GM19240 (cell line): Measurements from ENCODE around the gene UPK2.

ENCODE experiments used
- DNase-seq: peaks from one replicate; pipeline ENCODE4 v3.0.0; 2011; ENCODE audit warnings: low spot score; ENCODE audit not compliant: insufficient read length

Gene UPK2

DNA sequence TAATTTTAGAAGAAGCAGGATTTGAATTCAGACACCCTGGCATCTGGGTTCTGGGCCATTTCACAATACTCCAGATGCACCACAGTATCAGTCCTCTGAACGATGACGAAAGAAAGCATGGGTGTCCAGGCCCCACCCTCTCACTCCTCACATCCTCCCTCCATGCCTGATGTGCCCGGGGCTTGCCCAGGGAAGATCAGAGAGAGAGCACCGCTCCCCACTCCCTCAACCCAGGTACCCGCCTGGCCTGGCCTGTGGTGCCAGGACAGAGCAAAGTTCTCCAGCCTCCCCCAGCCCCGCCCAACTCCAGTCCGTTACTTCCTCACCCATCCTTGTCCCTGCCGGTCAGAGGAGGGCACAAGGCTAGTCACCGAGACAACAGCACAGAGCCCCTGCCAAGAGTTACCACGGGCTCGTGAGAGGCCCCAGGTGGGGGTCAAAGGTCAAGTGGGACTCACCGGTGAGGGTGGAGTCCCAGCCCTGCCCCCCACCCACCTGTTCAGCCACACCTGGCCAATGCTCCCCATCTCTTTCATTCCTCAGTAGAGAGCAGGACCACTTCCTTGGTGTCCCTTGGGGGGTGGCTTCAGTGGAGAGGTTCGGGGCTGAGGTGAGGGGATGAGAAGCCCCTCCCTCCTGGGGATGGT, 38.5 kb upstream of the UPK2 start:
- DNase-seq = no peak

DNA sequence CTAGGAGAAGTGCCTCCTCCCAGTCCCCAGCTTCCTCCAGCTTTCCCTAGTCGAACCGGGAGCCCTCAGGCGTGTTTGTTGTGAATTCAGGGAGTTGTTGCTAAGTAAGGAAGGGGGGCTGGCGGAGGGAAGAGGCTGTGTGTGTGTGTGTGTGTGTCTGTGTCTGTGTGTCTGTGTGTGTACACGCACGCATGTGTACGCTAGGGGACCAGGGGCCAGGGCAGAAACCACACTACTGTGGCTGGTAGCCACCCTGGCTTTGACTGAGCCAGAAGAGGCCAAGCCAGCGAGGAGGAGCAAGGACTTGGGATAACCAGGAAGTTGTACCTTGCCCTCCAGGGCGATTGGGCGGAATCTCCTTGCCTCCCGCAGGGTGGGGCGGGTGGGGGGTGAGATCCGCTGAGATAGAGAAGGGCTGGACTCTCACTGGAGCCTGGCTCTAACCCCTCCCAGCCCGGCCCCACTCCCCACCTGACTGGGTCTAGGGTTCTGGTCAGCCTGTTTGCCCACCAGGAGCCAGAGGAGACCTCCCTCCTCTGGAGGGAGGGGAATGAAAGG, 37.9 kb upstream of the UPK2 start:
- no peak for DNase-seq

DNA sequence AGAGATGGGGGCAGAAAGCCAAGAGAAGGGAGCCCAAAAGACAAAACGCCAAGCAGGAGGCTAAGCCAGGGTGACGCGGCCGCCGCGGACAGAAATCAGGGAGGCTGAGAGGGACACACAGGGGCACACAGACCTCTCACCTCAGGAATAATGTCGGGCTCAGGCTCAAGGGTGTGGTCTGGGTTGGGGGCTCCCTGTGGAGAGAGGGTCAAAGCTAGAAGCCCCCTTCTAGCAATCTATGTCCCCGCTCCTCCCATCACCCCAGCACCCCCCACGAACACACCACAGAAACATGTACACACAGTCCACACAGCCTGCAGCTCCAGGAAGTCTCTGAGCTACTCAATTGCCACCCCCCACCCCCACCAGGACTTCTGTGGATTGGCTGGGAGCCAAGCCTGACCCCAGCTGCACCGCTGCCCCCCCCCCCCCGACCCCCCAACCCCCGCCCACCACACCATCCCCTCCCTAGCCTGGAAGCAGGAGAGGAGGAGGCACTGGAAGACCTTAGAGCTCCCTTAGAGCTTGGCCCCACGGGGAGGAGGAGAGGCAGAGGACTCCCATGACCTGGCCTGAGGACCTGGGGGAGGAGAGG, 37.3 kb upstream of the UPK2 start:
- DNase-seq = no peak

DNA sequence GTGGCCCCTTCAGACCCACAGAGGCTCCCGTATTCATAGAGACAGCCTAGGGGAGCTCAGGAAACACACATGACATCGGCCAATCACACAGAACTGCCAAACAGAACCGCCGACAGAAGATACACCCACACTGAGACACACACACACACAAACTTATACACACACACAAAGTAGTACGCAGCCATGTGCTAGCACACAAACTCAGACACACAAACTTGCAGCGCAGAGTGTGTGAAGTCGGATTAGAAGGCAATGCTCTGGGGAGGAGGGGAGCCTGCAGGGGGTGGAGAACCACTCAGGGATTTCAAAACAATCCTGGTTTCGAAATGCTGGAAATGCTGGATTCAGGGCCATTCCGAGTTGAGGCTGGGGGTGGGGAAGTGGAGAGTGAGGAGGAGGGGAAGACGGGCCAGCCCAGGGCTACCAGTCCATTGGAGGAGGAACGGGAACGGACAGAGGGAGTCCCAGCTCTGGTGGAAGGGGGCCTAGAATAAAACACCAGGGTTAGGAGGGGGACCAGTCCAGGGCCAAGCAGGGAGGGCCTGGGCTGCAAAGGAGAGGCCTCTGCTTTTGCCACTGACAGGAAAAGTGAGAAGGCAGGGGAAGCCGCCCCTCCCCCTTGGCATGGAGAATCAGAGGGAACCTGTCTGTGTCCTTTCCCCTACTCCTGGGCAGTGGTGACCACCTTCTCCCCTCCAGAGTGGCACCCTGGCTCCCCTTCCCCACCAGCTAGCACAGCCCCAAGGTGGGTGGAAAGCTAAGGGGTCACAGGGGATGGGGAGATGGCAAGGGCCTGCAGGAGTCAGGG, 34.8 kb upstream of the UPK2 start:
- no peak for DNase-seq

DNA sequence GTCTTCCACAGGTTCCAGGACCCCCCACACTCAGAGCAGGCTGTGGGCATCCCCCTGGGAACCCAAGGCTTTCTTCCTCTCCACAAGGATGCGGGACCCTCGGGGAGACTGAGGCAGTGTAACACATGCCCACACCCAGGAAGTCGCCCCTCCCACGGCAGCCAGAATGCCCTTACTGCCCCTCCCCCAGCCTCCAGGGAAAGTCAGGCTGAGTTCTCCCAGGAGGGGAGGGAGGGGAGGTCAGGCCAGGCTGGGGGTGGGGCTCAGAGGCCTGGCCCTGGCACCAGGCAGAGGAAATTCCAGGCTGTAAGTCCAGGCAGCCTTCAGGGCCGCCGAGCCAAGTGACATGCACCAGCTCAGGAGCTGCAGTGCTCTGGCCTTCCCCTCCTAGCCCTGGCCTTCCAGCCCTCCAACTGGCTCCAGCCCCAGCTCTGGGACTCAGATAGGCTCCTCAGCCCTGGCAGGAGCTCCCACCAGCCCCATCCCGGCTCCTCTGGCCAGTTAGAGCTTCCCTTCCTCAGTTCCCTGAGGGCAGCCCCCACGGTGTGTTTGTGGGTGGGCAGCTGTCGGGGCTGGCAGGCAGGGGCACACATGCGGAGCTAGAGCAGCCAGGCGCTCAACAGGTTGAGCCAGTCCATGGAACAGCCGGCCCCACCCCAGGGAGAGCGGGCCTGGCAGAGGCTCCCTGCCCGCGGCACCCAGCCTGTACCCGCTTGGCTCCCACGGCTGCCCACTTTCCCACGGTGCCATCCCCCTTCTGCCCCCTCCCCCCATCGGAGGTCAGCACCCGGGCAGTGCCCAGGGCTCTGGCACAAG, 34.0 kb upstream of the UPK2 start:
- no peak for DNase-seq

DNA sequence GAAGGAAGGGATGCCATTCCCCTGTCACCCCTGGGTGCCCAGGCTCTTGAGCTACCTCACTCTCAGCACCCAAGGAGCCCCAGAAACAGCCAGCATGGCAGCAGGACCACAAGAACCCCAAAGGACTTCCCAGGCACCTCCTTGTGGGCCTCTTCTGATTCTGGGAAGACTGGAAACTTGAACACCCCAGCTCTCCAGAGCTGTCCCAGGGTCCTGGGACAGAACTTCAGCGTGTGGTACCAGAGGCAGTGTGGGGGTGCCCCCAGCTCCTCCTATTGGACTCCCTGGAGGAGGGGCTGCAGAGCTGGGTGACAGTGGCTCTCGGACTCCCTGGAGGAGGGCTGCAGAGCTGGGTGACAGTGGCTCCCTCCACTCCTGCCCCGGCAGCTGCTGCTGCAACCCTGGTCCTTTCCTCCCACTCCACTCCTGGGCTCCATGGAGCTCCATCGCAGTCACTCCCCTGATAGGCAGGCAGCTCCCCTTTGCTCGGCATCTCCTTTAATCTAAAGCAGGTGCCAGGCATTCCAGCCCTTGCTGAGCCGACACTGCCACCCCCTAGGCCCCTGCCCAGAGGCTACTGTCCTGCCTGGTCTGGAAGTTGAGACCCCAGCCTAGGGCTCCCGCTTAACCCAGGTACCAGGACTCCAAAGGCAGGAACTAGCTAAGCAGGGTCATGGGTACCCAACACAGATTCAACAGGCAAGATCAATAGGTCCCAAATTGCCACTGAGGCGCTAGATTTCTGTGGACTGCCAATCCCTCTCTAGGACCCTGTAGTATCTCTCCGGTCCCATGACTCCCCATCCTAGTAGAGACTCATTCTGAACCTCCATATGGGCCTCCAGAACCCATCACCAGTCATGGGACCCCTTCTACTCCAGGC, 33.1 kb upstream of the UPK2 start:
- no peak for DNase-seq

DNA sequence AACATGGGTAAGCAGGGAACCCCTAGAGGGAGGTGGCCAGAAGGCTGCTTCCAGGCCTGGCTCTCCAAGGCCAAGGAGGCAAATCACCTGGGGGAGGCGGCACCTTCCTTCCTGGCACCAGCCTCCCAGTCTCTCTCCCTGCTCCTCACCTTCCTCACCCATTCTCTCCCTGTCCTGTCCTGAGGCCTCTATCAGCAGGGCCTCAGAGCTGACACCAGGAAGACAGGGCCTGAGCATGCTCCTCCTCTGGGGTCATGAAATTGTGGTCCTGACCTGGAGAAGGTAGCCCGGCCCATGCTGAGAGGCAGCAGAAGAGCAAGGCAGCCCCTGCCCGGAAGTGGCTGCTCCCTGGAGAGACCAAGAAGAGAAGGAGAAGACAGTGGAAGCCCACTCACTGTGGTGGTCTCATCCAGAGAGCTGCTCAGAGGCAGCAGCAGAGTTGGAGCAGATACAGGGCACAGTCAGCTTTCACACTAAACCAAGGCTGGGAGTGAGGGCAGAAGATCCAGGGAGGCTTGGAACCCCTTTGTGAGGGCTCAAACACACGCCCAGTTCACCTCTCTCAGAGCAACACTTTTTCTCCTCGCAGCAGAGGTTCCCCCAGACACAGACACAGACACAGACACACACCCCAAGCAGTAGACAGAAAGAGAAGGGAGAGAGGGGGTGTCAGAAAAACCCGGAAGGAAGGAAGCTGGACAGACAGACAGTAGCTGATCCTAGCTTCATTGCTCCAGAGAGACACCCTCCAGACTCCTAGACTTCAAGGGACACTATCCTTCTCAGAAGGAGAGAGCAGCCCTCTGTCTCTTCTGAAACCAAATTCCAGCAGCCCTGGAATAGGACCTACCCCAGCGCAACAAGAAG, 32.1 kb upstream of the UPK2 start:
- DNase-seq = no peak

DNA sequence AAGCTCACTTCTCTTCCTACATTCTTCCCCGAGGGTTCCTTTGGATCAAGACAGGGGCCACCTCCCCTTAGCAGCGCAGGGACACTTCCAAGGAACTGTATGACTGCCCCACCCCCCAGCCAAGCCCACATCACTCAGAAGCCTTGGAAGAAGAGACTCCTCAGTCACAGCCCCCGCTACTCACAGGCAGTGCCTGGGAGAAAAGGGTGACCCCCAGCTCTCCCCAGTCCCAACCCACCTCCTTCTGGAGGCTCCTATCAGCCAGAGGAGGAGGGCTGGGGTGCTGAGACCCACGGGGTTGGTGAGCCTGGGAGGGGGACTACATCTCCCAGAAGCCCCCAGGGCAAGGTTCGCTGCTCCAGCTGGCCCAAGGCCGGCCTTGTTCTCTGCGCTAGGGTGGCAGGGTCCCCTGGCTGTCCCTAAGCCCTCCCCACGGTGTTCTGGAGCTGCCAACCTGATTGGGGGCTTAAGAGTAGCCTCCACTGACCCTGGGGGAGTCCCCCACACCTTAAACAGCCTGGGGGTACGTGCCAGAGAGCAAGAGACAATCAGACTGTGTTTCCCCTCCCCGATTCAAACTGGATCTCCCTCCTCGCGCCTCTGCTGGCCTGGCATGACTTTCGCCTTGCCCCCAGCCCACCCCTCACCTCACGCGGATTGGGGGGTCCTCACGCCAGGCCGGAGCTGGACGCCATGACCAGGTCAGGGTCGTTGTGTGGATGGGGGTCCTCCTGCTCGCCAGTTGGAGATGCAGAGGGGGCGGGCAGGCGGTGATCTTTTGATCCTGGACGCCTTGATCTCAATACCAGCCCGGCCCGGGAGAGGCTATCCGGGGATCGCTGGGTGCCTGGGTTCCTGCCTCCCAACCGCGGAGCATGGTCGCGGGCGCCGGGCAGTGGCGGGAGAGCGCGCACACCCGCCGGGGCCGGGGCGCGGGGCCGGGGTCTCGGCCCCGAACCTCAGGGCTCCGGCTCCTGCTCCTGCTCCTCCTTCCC, 31.2 kb upstream of the UPK2 start:
- peak; percentile 92 for DNase-seq

DNA sequence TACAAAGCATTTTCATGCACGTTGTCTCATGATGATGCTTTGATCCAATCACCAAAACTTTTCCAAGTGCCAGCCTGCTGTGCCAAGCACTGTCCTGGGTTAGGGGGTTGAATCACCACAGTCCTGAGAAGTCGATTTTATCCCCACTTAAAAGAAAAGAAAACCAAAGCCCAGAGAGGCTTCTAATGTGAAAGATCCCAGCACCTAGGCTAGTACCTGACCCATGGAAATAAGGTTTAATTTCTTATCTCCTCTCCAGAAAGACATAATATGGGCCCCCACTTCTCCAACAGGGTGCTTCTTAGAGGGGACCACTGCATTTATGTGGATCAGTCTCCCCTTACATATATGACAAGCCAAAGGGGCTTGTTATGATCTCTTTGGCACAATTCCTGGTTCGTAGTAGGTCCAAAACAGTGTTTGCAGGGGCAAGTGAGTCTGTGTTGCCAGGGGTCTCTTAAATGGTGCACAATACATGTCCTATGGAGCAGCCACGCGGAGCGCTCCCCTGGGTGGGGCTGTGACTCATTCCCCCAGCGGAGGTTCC, 28.5 kb upstream of the UPK2 start:
- DNase-seq = no peak

DNA sequence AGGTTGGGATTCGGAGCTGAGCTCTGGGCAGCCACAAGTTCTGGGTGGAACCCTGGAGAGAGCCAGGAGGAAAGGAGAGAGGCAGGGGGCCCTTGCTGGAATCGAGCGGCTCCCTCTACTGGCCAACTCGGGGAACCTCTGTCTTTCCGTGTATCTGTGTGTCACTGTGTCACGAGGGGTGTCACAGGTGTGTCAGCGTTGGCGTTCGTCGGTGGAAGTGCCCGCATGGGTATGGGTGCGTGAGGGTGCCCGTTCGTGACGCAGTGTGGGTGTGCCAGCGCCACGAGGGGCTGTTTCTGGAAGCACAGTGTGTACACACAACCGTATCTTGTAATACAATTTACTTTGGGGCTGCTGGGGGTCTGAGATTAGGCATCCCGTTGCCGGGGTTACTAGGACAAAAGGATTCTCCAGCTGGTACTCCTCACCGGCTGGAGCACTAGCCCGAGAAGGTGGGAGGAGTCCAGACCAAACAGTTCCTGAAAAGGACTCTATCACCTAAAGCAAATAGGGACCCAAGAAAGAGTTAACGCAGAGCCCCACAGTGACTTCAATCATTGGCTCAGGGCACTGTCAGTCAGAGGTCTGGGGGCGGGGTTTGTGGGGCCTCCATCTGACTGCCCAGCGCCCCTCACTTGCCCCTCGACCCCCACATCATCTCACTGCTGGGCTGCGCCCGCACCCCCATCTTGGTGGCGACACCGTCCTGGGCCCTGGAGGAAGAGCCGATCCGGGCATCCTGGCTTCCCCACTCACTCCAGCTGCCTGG, 27.8 kb upstream of the UPK2 start:
- DNase-seq = peak; percentile 80

DNA sequence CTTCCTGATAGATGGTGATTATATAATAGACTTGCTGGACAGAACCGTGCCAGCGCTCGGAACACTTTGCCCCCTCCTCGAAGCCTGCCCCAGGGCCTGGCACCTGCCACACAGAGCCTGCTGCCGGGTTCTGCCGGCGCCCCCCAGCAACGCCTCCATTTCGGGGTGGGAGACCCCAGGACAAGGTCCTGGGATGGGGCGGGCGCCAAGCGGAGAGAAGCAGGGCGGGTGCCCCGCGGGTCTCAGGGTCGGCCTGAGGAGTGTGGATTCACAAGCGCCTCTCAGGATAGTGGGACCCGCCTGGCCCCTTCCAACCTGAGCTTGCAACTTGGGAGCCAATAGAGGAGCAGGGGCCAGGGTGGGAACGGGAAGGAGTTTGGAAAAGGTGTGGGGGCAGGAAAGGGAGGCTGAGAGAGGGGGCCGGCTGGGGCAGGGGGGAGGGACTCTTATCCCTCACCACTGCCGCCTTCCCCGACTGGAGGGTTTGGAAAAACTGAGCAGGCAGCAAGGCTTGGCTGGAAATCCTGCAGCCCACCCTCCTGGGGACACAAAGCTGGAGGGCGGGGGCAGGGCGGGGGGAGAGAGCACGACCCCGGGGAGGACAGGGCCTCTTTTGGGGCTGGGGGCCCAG, 27.1 kb upstream of the UPK2 start:
- no peak for DNase-seq

DNA sequence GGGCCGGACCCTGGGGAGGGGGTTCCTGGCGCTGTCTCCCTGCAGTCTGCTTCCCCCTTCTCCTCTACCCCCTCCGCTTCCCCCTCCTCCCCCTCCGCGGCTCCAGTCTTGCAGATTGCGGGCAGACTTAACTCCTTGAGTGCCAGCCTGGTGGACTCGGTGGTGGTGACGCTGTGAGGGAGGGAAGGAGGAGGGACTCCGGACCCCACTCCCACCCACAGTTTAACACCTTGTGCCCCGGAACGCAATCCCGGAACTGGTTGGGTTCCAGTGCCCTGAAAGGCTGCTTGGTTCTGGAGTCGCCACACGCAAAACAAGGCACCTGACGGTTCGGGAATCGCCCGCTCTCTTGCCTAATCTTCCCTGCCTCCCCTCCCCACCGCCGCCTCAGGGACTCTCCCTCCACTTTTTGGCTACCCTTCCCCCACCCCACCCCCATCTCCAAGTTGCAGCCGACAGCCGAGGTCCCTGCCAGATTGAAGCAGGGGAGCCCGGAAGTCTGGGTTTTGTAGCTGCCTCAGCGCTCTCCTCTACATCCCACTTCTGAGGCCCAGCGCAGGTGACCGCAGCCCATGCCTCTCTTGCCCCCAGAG, 26.5 kb upstream of the UPK2 start:
- no peak for DNase-seq

DNA sequence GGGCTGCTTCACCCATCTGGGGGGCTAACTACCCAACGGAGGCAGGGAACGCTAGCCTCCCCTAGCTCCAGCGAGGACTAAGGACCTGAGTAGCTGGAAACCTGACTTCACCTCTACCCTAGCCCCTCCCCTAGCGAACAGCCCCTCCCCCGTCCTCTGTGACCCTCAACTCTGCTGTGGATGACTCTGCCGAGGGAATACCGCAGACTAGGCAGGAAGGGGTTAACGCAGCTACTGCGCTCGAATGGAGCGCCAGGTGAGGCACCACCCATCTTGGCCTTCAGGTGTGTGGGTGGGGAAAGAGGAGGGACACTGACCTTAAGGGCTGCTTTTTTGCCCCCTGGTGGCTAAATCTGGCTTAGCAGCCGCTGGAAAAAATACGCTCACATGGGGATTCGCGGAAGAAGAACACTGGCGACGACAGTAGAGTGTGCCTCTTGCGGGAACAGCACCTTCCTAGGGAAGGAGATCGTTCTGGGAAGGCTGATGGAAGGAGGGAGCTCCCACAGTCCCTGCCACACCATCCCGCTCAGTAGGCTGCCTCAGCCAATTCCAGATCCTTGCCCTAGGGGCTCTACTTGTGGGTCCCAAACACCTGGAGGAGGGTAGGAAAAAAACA, 25.9 kb upstream of the UPK2 start:
- no peak for DNase-seq

DNA sequence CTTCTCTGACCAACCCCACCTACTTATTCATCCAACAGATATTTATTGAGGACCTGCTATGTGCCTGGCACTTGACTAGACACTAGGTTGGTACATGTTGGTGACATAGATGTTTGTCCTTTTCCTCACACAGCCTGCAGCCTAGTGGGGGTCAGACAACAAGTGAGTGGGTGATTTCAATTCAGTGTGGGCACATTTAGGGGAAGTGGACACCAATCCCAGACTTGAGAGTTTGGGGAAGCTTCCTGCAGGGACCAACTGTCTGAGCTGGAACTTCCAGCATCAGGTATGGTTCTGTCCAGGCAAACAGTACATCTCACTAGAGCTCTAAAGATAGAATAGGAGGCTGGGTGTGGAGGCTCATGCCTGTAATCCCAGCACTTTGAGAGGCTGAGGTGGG, 24.5 kb upstream of the UPK2 start:
- DNase-seq = no peak

DNA sequence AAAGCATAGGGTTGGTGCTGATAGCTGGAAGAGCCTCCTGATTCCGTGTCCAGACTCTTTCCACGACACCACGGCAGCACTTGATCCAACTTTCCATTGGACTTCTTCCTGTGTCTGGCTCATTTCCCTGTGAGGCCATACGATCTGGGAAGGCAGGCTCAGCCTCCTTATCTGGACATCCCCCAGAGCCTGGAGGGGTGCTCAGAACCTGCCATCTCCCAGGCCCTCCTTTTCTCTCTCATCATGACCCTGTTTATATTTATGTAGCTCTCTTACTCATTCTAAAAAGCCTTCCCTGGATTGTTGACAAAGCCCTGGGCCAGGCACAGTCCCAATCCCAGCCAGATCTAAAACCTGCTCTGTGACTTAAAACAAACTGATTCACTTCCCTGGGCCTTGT, 22.6 kb upstream of the UPK2 start:
- no peak for DNase-seq

DNA sequence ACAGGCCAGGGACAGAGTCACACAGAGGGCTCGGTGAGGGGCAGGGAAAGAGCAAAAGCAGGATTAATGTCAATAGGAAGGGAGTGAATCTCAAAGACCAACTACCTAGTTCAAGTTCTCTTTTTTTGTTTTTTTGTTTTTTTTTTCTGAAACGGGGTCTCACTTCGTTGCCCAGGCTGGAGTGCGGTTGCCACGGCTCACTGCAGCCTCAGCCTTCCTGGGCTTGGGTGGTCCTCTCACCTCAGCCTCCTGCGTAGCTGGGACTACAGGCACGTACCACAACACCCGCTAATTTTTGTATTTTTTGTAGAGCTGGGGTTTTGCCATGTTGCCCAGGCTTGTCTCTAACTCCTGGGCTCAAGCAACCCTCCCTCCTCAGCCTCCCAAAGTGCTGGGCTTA, 20.7 kb upstream of the UPK2 start:
- DNase-seq = no peak
